ENCODE results near the gene RBL1.

DNA sequence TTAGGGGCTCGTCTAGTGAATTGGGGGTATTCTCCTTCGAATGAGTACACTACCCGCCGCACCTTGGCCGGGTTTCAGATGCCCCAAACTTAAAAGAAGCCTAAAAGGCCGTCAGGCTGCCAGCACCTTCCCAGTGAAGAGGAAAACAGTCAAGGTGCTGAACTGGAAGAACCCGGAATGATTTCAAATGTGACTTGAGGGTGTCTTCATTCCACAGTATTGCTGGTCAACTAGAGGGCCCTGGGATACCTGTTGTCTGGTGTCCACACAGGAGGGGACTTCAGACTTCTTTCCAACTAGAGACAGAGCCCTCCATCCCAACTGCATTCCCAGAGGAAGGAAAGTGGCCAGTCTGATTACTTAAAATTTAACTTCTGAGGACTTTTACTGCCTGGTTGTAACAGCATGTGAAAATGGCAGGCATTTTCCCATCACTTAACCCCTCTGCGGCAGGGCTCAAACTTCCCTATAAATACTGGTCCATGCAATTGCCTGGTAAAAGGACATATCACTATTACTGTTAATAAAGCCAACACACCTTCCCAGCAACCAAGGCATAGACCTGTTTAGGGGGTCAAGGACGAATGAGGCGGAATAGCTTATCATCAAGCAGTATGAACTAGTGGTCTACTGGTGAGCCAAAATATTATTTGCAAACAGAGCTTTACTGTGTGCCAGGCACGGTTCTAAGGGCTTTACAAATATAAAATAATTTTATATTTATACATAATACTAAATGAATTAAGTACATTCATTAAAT, 143.6 kb downstream of the RBL1 start:
- TF ChIP-seq, protein P1, sequence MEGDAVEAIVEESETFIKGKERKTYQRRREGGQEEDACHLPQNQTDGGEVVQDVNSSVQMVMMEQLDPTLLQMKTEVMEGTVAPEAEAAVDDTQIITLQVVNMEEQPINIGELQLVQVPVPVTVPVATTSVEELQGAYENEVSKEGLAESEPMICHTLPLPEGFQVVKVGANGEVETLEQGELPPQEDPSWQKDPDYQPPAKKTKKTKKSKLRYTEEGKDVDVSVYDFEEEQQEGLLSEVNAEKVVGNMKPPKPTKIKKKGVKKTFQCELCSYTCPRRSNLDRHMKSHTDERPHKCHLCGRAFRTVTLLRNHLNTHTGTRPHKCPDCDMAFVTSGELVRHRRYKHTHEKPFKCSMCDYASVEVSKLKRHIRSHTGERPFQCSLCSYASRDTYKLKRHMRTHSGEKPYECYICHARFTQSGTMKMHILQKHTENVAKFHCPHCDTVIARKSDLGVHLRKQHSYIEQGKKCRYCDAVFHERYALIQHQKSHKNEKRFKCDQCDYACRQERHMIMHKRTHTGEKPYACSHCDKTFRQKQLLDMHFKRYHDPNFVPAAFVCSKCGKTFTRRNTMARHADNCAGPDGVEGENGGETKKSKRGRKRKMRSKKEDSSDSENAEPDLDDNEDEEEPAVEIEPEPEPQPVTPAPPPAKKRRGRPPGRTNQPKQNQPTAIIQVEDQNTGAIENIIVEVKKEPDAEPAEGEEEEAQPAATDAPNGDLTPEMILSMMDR (IDR thresholded peaks at IDR 0.05) = no peak
- TF ChIP-seq POLR2A (IDR thresholded peaks at IDR 0.05) (no peak), POLR2AphosphoS5 (IDR thresholded peaks at IDR 0.05) (no peak), EP300 (IDR thresholded peaks at IDR 0.05) (no peak)
